ENCODE measurements around the gene BTF3. TPM values are rescaled to one million over a fixed set of nuclear protein-coding genes. Genes with fewer than 3 reads are reported as not detected.

Gene BTF3
- total and polyA plus RNA-seq, 2 experiments from 2014 or later = 506 to 1,148 TPM

DNA sequence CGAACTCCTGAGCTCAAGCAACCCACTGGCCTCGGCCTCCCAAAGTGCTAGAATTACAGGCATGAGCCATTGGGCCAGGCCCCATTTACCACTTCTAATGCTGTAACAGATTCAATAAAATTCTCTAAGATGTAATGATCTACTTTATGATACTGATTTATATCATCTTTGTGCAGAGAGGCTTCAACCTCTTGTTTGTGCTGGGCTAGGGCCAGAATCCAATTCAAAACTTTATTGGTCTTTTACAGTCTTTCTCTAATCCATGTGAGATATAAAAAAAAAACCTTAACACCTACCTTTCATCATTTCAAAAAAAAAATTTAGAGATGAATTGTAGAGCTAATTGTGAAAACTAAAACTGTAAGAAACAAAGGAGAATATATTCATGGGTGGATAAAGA lies 8.2 kb upstream of the BTF3 start (continued):
- TF ChIP-seq, protein P1, sequence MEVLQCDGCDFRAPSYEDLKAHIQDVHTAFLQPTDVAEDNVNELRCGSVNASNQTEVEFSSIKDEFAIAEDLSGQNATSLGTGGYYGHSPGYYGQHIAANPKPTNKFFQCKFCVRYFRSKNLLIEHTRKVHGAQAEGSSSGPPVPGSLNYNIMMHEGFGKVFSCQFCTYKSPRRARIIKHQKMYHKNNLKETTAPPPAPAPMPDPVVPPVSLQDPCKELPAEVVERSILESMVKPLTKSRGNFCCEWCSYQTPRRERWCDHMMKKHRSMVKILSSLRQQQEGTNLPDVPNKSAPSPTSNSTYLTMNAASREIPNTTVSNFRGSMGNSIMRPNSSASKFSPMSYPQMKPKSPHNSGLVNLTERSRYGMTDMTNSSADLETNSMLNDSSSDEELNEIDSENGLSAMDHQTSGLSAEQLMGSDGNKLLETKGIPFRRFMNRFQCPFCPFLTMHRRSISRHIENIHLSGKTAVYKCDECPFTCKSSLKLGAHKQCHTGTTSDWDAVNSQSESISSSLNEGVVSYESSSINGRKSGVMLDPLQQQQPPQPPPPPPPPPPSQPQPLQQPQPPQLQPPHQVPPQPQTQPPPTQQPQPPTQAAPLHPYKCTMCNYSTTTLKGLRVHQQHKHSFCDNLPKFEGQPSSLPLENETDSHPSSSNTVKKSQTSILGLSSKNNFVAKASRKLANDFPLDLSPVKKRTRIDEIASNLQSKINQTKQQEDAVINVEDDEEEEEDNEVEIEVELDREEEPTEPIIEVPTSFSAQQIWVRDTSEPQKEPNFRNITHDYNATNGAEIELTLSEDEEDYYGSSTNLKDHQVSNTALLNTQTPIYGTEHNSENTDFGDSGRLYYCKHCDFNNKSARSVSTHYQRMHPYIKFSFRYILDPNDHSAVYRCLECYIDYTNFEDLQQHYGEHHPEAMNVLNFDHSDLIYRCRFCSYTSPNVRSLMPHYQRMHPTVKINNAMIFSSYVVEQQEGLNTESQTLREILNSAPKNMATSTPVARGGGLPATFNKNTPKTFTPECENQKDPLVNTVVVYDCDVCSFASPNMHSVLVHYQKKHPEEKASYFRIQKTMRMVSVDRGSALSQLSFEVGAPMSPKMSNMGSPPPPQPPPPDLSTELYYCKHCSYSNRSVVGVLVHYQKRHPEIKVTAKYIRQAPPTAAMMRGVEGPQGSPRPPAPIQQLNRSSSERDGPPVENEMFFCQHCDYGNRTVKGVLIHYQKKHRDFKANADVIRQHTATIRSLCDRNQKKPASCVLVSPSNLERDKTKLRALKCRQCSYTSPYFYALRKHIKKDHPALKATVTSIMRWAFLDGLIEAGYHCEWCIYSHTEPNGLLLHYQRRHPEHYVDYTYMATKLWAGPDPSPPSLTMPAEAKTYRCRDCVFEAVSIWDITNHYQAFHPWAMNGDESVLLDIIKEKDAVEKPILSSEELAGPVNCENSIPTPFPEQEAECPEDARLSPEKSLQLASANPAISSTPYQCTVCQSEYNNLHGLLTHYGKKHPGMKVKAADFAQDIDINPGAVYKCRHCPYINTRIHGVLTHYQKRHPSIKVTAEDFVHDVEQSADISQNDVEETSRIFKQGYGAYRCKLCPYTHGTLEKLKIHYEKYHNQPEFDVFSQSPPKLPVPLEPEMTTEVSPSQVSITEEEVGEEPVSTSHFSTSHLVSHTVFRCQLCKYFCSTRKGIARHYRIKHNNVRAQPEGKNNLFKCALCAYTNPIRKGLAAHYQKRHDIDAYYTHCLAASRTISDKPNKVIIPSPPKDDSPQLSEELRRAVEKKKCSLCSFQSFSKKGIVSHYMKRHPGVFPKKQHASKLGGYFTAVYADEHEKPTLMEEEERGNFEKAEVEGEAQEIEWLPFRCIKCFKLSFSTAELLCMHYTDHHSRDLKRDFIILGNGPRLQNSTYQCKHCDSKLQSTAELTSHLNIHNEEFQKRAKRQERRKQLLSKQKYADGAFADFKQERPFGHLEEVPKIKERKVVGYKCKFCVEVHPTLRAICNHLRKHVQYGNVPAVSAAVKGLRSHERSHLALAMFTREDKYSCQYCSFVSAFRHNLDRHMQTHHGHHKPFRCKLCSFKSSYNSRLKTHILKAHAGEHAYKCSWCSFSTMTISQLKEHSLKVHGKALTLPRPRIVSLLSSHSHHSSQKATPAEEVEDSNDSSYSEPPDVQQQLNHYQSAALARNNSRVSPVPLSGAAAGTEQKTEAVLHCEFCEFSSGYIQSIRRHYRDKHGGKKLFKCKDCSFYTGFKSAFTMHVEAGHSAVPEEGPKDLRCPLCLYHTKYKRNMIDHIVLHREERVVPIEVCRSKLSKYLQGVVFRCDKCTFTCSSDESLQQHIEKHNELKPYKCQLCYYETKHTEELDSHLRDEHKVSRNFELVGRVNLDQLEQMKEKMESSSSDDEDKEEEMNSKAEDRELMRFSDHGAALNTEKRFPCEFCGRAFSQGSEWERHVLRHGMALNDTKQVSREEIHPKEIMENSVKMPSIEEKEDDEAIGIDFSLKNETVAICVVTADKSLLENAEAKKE (CRISPR knock-in tag; IDR thresholded peaks at IDR 0.05) = no peak
- TF ChIP-seq EZH2 (IDR thresholded peaks at IDR 0.05; ENCODE audit: low read depth, unreplicated experiment) = no peak
- TF ChIP-seq, protein P2, sequence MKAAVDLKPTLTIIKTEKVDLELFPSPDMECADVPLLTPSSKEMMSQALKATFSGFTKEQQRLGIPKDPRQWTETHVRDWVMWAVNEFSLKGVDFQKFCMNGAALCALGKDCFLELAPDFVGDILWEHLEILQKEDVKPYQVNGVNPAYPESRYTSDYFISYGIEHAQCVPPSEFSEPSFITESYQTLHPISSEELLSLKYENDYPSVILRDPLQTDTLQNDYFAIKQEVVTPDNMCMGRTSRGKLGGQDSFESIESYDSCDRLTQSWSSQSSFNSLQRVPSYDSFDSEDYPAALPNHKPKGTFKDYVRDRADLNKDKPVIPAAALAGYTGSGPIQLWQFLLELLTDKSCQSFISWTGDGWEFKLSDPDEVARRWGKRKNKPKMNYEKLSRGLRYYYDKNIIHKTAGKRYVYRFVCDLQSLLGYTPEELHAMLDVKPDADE (IDR thresholded peaks at IDR 0.05) = no peak

DNA sequence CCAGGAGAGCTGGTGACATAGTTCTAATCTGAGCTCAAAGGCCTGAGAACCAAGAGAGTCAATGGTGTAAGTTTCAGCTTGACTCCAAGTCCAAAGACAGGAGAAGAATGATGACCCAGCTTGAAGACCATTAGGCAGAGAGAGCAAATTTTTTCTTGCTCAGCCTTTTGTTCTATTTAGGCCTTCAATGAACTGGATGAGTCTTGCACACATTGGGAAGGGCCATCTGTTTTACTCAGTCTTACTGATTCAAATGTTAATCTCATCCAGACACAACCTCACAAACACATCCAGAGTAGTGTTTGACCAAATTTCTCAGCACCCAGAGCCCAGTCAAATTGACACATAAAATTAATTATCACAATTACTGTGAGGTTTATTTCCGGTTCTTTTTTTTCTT lies 7.1 kb upstream of the BTF3 start:
- no peaks in the 10 kb centered on the region for H3K9me2 ChIP-seq (ENCODE audit: insufficient read depth)
- H3K36me3 ChIP-seq (ENCODE audit: insufficient read depth) = no peaks in the 10 kb centered on the region
- no peak overlapping the region for H3K4me3 Mint-ChIP-seq
- peaks cover 24% of the 10 kb centered on the region for H3K4me1 ChIP-seq (ENCODE audit: insufficient read depth)
- peaks cover 6% of the 10 kb centered on the region; the same call in 1 of the 2 replicates for H3F3A ChIP-seq (replicated peaks; ENCODE audit: low read depth)
- H3K27me3 ChIP-seq (ENCODE audit: insufficient read depth) = no peaks in the 10 kb centered on the region
- no peak overlapping the region for H3K4me3 ChIP-seq
- H3K27me3 Mint-ChIP-seq (ENCODE audit: insufficient read depth, low read depth, poor library complexity) = peaks cover 6% of the 10 kb centered on the region
- no peaks in the 10 kb centered on the region; the same call in 2 of the 3 replicates for H3K36me3 Mint-ChIP-seq (ENCODE audit: low read depth)
- H2AFZ ChIP-seq = no peak overlapping the region
- no peak overlapping the region for H3K27ac ChIP-seq (ENCODE audit: low read depth)
- H3K4me2 ChIP-seq = no peak overlapping the region
- no peaks in the 10 kb centered on the region for H3K79me2 ChIP-seq (replicated peaks; ENCODE audit: insufficient read depth)
- ATAC-seq (no peak), DNase-seq (ENCODE audit: low spot score) (no peak)
- peaks cover 63% of the 10 kb centered on the region for H3K4me1 Mint-ChIP-seq
- H3K9me3 Mint-ChIP-seq = no peaks in the 10 kb centered on the region
- H4K20me1 ChIP-seq (replicated peaks; ENCODE audit: insufficient read depth) = no peaks in the 10 kb centered on the region
- no peak overlapping the region for H3K27ac Mint-ChIP-seq
- TF ChIP-seq, protein P3, sequence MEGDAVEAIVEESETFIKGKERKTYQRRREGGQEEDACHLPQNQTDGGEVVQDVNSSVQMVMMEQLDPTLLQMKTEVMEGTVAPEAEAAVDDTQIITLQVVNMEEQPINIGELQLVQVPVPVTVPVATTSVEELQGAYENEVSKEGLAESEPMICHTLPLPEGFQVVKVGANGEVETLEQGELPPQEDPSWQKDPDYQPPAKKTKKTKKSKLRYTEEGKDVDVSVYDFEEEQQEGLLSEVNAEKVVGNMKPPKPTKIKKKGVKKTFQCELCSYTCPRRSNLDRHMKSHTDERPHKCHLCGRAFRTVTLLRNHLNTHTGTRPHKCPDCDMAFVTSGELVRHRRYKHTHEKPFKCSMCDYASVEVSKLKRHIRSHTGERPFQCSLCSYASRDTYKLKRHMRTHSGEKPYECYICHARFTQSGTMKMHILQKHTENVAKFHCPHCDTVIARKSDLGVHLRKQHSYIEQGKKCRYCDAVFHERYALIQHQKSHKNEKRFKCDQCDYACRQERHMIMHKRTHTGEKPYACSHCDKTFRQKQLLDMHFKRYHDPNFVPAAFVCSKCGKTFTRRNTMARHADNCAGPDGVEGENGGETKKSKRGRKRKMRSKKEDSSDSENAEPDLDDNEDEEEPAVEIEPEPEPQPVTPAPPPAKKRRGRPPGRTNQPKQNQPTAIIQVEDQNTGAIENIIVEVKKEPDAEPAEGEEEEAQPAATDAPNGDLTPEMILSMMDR (conservative IDR thresholded peaks at IDR 0.05; ENCODE audit: low read depth in 2 of 2) = no peak
- TF ChIP-seq, protein P4, sequence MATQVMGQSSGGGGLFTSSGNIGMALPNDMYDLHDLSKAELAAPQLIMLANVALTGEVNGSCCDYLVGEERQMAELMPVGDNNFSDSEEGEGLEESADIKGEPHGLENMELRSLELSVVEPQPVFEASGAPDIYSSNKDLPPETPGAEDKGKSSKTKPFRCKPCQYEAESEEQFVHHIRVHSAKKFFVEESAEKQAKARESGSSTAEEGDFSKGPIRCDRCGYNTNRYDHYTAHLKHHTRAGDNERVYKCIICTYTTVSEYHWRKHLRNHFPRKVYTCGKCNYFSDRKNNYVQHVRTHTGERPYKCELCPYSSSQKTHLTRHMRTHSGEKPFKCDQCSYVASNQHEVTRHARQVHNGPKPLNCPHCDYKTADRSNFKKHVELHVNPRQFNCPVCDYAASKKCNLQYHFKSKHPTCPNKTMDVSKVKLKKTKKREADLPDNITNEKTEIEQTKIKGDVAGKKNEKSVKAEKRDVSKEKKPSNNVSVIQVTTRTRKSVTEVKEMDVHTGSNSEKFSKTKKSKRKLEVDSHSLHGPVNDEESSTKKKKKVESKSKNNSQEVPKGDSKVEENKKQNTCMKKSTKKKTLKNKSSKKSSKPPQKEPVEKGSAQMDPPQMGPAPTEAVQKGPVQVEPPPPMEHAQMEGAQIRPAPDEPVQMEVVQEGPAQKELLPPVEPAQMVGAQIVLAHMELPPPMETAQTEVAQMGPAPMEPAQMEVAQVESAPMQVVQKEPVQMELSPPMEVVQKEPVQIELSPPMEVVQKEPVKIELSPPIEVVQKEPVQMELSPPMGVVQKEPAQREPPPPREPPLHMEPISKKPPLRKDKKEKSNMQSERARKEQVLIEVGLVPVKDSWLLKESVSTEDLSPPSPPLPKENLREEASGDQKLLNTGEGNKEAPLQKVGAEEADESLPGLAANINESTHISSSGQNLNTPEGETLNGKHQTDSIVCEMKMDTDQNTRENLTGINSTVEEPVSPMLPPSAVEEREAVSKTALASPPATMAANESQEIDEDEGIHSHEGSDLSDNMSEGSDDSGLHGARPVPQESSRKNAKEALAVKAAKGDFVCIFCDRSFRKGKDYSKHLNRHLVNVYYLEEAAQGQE (IDR thresholded peaks at IDR 0.05; ENCODE audit: unreplicated experiment) = no peak
- TF ChIP-seq CREB1 (CRISPR knock-in tag; IDR thresholded peaks at IDR 0.05; ENCODE audit: low read depth) = no peak
- no peak for TF ChIP-seq JUNB (IDR thresholded peaks at IDR 0.05; ENCODE audit: unreplicated experiment)
- TF ChIP-seq POLR2AphosphoS5 (IDR thresholded peaks at IDR 0.05; ENCODE audit: low read depth) = no peak
- no peak for TF ChIP-seq EZH2 (IDR thresholded peaks at IDR 0.05; ENCODE audit: low read depth, unreplicated experiment)
